NCI-H2196 (cell line): ENCODE results near the gene CERS5.

Experiments used
- DNase-seq: peaks from one replicate; lab custom pipeline; 2025; ENCODE audit not compliant: unreplicated experiment; lab: John Stamatoyannopoulos, UW

Gene CERS5

DNA sequence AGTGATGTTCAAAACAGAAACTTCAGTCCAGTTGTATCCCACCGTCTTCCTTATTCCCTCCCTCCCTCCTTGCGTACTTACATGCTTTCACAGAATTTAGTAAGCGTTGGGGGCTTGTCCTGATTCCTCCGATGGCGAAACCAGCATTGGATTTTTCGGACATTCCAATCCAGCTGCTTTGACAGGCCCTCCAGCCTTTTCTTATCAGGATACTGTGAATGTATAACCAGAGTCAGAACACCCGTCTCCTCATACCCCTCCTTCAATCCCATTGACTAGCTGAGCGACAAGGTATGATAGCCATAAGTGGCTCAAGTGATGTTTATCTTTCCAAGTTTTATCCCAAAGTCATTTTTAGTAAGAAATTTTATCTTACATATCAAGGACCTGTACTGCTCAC lies 24.2 kb downstream of the CERS5 start:
- DNase-seq, result no peak

DNA sequence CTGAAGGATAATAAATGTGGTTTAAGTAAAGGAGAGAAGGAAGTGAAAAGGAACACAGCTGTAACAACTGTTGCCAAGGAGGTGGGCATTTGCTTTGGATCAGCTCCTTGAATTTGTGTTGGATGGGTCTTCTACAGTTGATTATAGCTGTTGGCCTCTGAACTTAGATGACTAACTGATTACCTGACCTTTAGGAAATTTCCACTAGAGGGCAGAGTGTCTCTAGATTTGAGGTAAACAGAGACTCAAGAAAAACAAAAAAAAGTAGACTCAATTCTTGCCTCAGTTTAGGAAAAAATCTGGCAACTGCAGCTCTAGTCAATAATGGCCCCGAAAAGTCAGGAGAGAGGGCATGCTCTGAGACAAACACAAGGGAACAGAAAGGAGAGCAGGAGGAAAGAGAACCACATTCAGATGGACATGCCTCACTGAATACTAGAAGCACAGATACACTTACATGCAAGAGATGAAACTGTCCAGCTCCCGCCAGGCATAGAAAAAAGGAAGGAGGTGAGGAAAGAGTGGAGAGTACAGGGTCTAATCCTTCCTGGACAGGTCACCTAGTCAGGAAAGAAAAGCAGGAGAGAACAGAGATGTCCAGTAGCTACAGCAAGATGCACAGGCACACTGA lies 34.5 kb downstream of the CERS5 start:
- peak; percentile 57 for DNase-seq

DNA sequence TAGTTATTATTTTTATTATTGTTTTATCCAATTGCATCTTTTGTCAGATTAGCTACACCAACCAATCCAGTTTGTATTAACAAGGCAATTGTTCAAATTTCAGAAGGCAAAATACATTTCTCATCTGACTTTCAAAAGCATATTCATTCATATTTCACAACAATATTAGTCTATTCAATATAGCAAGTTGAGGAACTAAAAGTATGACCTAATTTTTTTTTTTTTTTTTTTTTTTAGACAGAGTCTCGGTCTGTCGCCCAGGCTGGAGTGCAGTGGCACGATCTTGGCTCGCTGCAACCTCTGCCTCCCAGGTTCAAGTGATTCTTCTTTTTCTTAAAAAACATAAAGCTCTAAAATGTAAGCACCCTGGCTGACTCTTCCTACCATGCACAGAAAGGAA lies 37.9 kb downstream of the CERS5 start:
- DNase-seq, result no peak

DNA sequence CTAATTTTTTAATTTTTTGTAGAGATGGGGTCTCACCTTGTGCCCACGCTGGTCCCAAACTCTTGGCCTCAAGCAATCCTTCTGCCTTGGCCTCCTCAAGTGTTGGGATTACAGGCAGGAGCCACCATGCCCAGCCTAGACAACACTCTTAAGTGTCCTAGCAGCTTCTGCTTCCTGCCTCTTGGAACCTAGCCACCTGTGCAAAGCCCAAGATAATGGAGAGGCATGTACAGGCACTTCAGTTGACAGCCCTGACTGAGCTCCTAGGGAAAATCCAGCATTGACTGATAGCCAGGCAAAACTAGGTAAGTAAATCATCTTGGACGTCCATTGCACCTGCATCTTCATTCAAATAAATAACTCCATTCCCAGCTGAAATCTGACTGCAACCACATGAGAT lies 39.6 kb downstream of the CERS5 start:
- DNase-seq, result peak; percentile 60

DNA sequence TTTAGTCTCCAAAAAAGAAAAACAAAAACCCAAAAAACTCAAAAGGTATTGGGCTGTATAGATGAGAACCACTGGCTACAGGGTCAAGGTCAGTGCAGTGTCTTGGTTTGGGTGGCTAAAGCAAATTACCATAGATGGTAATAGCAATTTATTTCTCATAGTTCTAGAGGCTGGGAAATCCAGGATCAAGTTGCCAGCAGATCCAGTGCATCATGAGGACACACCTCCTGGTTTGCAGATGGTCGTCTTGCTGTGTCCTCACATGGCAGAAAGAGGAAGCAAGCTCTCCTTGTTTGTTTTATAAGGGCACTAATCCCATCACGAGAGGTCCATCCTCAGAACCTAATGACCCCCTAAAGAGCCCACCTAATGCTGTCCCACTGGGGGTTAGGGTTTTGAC lies 44.0 kb downstream of the CERS5 start:
- no peak for DNase-seq

DNA sequence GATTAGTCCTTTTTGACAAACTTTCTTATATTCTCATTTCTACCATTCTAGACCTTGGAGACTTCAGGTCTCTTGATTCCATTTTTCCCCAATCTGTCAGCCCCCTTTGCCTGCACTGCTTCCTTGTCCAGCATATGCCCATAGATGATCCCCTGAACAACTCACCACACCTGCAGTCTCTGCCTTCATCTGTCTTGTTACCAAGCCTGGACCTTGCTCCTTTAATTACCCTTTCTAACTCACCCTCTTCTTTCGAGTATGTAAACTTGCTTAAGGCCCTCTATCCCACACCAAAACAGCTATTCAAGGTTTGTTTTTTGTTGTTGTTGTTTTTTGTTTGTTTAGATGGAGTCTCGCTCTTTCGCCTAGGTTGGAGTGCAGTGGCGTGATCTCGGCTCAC lies 45.5 kb downstream of the CERS5 start:
- no peak for DNase-seq

DNA sequence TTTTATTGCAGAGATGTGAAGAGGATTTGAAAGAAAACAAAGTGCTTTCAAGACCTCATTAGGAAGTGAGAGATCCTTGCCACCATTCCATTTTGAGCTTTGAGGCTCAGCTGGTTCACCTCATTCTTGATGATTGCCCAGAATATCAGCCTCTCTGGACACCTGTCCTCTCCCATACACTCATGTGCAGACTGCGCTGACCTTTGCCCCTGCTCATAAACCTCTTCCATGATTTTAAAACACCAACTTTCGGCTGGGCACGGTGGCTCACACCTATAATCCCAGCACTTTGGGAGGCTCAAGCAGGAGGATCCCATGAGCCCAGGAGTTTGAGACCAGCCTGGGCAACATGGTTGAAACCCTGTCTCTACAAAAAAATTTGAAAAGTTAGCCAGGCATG lies 46.2 kb downstream of the CERS5 start:
- no peak for DNase-seq

DNA sequence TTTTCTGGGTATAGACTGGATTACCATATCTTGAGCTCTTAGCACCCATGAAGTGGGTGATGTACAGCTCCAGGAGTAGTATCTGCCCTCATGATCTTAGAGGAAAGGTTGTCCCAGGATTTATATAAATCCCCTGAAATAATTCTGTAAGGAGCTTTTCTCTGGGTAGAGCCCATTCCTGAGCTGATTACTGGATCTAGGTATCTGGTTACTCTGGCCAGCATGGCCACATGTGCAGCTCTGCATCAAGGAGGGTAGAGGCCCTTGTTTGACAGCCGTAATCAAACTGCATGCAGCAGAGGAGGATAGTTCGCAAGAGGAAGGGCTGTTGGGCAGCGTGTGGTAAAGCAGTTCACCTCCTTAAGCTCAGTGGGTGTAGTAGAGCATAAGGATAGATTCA lies 46.6 kb downstream of the CERS5 start:
- DNase-seq, result no peak

DNA sequence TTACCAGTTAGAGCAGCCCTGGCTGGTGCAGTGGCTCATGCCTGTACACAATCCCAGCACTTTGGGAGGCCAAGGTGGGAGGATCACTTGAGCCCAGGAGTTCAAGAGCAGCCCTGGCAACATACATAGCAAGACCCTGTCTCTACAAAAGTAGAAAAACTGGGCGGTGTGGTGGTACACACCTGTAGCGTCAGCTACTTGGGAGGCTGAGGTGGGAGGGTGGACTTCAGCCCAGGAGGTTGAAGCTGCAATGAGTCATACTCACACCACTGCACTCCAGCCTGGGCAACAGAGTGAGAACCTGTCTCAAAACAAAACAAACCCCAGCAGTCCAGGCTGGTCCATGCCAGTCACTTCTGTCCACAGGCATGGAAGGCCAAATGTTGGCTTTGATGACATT lies 47.8 kb downstream of the CERS5 start:
- DNase-seq, result no peak

DNA sequence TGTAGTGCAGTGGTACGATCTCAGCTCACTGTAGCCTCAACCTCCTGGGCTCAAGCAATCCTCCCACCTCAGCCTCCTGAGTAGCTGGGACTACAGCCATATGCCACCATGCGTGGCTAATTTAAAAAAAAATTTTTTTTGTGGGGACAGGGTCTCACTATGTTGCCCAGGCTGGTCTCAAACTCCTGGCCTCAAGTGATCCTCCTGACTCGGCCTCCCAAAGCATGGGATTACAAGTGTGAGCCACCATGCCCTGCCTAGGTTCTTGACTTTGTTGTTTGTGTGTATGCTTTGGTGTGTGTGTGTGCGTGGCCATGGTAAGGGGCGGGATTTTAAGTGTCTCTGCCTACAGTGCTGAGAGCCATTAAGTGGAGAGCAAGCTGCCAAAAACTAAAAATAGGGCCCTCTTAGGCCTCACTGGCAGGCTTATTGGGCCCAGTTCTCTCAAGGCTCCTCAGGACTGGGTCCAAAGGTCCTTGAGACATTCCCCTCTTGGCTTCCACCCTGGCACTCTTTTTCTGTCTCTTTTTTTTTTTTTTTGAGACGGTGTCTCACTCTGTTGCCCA lies 50.0 kb downstream of the CERS5 start:
- no peak for DNase-seq

DNA sequence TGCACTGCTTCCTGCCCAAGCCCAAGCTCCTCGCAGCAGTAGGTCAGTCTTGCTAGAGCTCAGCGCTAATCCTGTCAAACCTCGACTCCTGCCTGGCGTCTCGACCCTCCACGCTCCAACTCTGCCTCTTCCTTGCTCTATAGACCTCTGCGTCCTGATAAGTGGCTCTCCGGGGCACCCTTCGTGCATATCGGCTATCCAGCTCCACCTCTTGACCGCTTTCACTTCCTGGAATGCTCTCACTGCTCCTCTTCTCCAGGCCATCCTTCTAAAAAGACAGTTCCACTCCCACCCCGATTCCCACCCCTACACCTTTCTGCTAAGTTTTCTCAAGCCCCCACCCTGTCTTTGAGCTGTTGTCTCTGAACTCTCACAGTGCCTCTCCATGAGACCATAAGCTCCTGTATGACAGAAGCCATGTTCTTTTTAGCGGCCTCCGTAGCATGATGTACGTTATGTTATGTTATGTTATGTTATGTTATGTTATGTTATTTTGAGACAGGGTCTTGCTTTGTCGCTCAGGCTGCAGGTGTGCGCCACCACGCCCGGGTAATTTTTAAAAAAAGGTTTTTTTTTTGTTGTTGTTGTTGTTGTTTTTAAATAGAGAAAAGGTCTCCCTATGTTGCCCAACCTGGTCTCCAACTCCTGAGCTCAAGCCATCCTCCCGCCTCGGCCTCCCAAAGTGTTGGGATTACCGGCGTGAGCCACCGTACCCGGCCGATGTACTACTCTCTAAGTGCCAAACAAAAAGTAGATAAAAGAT lies 54.5 kb downstream of the CERS5 start:
- DNase-seq, result peak; percentile 56

DNA sequence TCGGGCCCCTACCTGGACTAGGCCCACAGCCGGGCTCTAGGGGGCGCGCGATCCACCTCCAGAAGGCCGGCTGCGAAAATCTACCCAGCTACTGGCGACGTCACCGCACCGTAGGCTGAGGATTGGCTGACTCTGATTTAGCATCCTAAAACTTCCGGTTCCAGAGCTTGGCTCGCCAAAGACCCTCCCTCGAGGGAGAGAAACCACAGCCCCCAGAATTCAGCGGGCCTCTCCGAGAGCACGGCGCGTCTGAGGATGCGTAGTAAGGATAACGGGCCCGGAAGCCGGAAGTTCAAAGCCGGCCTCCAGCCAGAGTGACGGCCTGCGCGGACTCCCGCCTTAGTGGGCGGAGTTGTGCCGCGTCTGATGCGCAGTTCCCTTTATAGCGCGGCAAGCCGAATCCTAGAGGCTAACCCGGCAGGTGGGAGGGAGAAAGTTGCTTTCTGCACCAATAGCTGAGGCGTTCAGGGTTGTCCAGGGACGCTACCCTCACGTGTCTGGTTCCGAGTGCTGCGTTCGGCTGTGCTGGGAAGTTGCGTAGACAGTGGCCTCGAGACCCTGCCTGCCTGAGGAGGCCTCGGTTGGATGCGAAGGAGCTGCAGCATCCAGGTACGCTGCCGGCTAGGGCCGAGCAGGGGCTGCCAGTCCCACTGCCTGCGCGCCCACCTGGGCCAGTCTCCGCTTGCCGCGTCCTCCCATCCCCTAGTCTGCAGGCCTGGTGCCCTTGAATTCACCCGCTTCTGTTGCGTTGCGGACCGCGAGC lies 55.3 kb downstream of the CERS5 start, which contains the start of gene COX14:
COX14 (plus strand) TSS at position 544 of the 763 bp plus-strand sequence. CDS start 7,808 bp downstream, outside the sequence.
- DNase-seq, result peak; percentile 99

DNA sequence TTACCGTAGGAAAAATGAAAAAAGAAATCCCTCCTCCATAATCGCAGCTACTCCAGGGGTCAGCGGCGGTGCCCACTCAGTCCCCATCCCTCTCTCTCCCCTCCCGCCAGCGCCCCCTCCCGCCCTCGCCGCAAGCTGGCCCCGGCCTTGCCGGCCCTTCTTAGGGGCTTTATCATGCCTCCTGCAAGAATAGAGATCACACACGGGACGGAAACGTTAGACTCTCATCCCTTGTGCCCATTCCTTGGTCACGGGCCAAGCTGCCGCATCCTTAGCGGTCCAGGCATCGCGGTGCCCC lies 55.8 kb downstream of the CERS5 start:
- DNase-seq, result no peak

DNA sequence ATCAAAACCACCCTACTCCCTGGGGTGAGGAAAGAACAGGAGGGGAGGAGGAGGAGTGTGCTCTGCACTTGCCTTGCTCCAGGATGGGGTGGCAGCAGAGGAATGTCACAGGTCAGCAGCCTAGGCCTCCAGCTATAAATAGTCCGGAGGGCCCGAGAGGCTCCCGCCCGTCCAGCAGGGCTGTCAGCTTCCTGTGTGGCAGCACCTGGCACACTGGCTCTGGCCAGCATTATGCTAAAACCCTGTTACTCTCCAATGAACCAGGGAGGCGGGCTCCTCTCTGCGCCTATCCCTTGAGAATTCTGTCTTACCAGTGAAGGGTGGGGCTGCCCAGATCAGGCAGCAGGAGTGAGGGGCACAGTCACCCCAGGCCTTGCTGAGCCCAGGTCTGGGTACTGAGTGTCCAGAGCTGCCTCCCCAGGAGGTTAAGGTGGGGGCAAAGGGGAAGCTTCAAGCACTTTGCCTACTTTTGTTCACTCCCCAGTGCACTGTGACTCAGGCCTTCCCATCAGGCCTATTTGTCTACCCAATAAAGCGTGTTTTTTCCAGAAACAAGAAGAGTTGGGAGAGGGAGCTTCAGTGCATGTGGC lies 56.3 kb downstream of the CERS5 start:
- DNase-seq, result peak; percentile 68

DNA sequence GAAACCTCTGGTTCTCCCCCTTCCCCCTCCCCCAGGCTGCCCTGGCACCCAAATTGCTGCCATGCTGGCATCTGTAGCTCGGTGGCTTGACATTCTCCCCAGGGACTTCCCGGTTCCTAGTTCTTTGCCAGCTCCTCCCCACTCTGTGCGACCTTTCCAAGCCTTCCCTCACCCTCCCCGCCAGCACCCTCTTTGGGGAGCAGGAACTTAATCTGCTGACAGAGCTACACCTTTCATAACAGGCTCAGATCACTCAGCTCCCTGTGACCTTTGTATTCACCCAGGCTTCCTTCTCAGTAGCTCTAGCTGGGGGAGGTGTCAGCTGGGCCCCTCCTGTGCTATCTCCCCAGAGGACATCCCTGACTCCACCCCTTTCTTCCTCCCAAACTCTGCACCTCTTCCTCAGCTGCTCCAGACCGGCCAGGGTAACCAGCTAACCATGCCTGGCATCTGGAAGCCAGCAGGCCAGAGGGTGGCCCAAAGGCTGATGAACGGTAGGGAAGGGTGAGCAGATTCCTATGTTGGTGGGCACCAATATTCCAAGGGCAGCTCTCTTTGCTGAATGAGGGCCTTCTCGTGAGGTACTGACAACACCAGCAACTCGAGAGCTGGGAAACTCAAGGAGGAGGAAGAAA lies 56.9 kb downstream of the CERS5 start:
- DNase-seq, result no peak

DNA sequence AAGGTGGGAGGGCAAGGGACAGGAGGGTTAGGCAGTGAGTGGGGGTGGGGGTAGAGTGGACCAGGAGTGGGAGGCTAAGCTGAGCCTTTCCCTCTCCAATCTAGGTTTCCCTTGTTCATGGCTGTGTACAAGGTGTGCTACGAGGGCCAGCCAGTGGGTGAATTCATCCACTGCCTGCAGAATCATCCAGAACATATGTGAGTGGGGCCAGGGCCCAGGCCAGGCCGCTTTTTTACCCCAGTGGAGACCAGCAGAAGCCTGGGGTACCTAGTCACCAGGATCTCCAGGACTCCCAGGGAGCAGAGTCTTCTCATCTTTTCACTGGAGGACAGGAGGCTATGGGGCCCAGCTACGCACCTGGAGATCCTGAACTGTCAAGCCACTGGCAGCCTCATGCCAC lies 57.9 kb downstream of the CERS5 start:
- DNase-seq, result no peak

DNA sequence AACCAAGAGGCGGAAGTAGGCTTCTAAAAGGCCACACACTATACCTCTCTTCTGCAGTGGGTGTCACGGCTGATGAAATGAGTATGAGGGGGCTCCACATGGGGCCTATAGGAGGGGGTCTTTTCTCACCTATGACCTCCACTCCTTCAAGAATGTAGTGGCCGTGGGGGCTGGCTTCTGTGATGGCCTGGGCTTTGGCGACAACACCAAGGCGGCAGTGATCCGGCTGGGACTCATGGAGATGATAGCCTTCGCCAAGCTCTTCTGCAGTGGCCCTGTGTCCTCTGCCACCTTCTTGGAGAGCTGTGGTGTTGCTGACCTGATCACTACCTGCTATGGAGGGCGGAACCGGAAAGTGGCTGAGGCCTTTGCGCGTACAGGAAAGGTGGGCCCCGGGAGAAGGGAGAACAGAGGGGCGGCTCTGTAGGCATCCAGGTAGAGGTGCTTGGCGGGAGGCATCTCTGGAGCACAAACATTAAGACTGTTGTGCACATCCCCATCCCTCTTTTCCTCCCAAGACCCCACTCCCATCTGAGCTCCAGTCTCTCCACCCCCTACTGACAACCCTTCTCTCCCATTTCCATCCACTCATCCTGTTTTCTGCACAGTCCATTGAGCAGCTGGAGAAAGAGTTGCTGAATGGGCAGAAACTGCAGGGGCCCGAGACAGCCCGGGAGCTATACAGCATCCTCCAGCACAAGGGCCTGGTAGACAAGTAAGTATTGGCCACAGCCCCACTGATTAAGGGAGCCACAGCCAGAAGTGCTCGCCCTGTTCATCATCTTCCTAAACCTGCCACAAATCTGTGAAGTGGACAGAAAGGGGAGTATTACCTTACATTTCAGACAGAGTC lies 59.5 kb downstream of the CERS5 start:
- no peak for DNase-seq

DNA sequence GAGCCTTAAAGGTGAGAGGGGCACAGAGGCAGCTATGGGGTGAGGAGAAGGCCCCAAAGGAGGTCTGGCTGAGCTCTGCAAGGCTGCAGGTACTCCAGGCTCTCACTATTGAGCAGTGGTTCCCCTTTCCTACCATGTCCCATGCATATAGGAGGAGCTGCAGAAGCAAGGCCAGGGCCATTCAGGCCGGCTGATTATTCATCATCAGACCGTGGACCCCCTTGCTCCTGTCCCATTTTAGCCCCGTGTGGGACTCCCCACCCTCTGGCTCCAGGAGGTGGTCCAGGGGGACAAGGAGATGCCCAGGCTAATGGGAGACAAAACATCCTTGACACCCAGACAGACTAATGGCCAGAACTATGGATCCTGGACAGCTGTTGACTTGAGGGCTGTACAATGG lies 60.3 kb downstream of the CERS5 start:
- no peak for DNase-seq

DNA sequence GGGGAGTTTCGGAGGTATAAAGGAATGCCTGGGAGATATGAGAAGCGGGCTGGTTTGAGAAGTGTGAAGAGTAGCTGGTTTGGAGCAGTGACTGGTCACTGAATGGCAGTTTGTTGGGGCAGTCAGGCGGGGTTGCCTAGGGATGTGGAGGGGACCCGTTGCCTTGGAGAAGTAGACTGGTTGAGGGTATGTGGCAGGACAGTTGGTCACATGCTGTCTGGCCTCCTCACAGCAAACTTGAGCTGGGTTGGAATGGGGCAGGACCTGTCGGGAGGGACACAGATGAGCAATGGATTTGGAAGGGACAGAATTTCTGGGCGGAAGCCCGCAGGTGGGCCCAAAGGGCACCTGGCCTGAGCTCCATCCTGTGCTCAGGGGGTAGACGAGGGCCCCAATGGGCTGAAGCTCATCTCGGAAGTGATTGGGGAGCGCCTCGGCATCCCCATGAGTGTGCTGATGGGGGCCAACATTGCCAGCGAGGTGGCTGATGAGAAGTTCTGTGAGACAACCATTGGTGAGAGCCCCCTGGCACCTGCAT lies 61.2 kb downstream of the CERS5 start:
- no peak for DNase-seq
